Aorta (tissue), 5 donors: ENCODE data around the gene RNF25. TPM values are rescaled to one million over a fixed set of nuclear protein-coding genes. Genes with fewer than 3 reads are reported as not detected.
"Not testable (repeated sequence)": the region's sequence is repeated elsewhere in the genome, so short reads cannot be mapped to it uniquely, and the experiment has no call there.

Source experiments
- ATAC-seq: fragments of 200-7000 bp; cut with Tn5 transposase; one replicate; pipeline ENCODE4 v1.9.1; 2022; ENCODE audit warnings: moderate library complexity; ENCODE audit not compliant: low FRiP score
- DNase-seq, 2 donors: peaks; one replicate each; pipeline ENCODE4 v3.0.0-alpha.2; 2020
- H3K27ac ChIP-seq, 2 donors: one replicate each; pipeline ENCODE4 v1.5.1; 2013; ENCODE audit warnings: low read length in 2 of 2, mild to moderate bottlenecking in 2 of 2, moderate library complexity in 2 of 2, control low read depth in 1 of 2, inconsistent platforms in 1 of 2, low read depth in 1 of 2
- H3K27me3 ChIP-seq, 2 donors: one replicate each; pipeline ENCODE4 v1.6.1; 2013; ENCODE audit warnings: control low read depth in 1 of 2, low read length in 1 of 2, mild to moderate bottlenecking in 1 of 2, moderate library complexity in 1 of 2; ENCODE audit not compliant: insufficient read depth in 2 of 2, control insufficient read depth in 1 of 2
- H3K36me3 ChIP-seq, 2 donors: one replicate each; pipeline ENCODE4 v1.6.1; 2013; ENCODE audit warnings: control low read depth in 1 of 2, low read length in 1 of 2, mild to moderate bottlenecking in 1 of 2; ENCODE audit not compliant: insufficient read depth in 2 of 2, control insufficient read depth in 1 of 2
- H3K4me1 ChIP-seq, 2 donors: one replicate each; pipeline ENCODE4 v1.6.1; 2013; ENCODE audit warnings: low read length in 2 of 2, control low read depth in 1 of 2, mild to moderate bottlenecking in 1 of 2, moderate library complexity in 1 of 2; ENCODE audit not compliant: insufficient read depth in 2 of 2, control insufficient read depth in 1 of 2
- H3K4me3 ChIP-seq, 2 donors: one replicate each; pipeline ENCODE4 v1.5.1; 2013; ENCODE audit warnings: low read length in 2 of 2, control low read depth in 1 of 2, mild to moderate bottlenecking in 1 of 2
- H3K9me3 ChIP-seq: one replicate; pipeline ENCODE4 v1.6.1; 2013; ENCODE audit warnings: mild to moderate bottlenecking, low read length; ENCODE audit not compliant: control insufficient read depth
- WGBS, 2 donors: extraction: QIAGEN DNeasy Blood & Tissue Kit; methylation state at CpG; one replicate each; pipeline ENCODE4 v1.1.7; 2013; 5-methylcytosine and 5-hydroxymethylcytosine counted together
- intact Hi-C, 2 donors: fragments of 100-400 bp; cut with DNase I; formaldehyde crosslinking; loops; one replicate each; pipeline versions ENCODE4 v1.14.2 to v1.15.0; 2022
- polyA plus RNA-seq, 2 donors: library from polyadenylated mRNA; stranded (reverse); fragments of 200-250 nt; gene quantifications; one replicate each; pipeline ENCODE4 v1.2.3, GENCODE V29; 2013
- total RNA-seq, 2 donors: library from RNA; stranded (reverse); fragmentation: NEBNext Ultra II Directional; extraction: Animal tissue kit (Norgen Biotek cat#: 25700); gene quantifications; one replicate each; pipeline ENCODE4 v1.2.1, GENCODE V29; 2021
- donor health status: healthy with polysubstance abuse.
- donor health status: Bipolar disorder and iron deficiency.
- donor health status: DM: no; HTN: no; CAD: no.
- donor health status: DM: no; HTN: no; CAD: no.
- donor health status: DM: yes; HTN: yes; CAD: no.

Gene RNF25
- total and polyA plus RNA-seq, 4 donors = 10.9 to 28.0 (median 23.1) TPM

- Histone ChIP-seq H3K36me3 (peaks cover 2 to 5% of the 10 kb centered on the region in 2 donors), H3K27ac (no peak overlapping the region), H3K9me3 (no peaks in the 10 kb centered on the region), H3K4me1 (no peaks in the 10 kb centered on the region), H3K4me3 (no peak overlapping the region), H3K27me3 (no peaks in the 10 kb centered on the region)
- 78 to 83% methylated on average over 3 of the region's 3 CpGs for WGBS, 2 donors
- DNase-seq (no peak), ATAC-seq (no peak)
- intact Hi-C loops = no loop called here
Measured at GRCh38 chr2:218694405-218695145, 22.8 kb upstream of the RNF25 start.

DNA sequence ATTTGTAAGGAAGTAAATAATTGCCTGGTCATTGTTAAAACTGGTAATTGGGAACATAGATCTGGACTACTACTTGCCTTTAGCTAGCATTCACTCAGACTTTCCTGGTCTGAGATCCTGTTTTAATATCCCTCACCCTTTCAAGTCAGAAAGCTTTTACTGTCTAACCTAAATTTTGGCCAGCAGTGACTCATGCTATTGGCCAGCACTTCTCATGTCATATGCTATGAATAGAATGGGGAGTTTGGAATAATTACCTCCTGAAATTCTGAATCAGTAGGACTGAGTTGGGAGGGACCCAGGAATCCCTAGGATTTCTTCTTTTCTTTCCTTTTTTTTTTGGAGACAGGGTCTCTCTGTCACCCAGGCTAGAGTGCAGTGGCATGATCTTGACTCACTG lies 19.4 kb upstream of the RNF25 start:
- no peak for DNase-seq
- Histone ChIP-seq H3K4me3 (no peak overlapping the region), H3K27me3 (no peaks in the 10 kb centered on the region), H3K27ac (peak overlapping the region in 1 of 2 donors; percentile 91), H3K4me1 (no peaks in the 10 kb centered on the region), H3K36me3 (peaks cover 0 to 4% of the 10 kb centered on the region in 2 donors), H3K9me3 (no peaks in the 10 kb centered on the region)
- intact Hi-C loops = no loop called here
- ATAC-seq = no peak

DNA sequence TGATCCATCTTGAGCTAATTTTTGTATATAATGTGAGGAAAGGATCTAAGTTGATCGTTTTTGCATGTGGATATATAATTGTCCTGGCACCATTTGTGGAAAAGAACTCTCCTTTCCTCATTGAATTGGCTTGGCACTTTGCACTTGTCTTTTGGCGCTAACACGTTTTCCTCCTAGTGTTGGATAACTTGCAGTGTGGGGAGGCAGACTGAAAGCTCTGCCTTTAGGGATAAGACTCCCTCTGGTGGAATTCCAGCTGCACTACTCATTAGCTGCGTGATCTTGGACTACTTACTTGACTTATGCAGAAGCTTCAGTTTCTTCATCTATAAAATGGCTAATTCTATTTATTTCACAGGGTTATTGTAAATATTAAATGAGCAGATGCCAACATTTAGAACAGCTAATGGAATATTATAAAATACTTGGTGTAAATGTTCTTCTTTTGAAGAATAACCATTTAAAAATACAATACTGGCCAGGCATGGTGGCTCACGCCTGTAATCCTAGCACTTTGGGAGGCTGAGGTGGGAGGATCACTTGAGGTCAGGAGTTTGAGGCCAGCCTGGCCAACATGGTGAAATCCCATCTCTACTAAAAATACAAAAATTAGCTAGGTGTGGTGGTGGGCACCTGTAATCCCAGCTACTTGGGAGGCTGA lies 15.7 kb upstream of the RNF25 start:
- 18% methylated on average over 5 of the region's 5 CpGs for WGBS, 2 donors
- DNase-seq = peak in 1 of 2 donors; percentile 66
- H3K9me3 ChIP-seq, intact Hi-C loops, H3K4me1 ChIP-seq, H3K27ac ChIP-seq, H3K4me3 ChIP-seq, H3K36me3 ChIP-seq, H3K27me3 ChIP-seq: not testable (repeated sequence)
- ATAC-seq = peak; percentile 76

GRCh38 chr2:218680061-218680460 lies 8.3 kb upstream of the RNF25 start:
- no peaks in the 10 kb centered on the region for H3K4me1 ChIP-seq
- 68 to 70% methylated on average over 3 of the region's 3 CpGs for WGBS, 2 donors
- H3K4me3 ChIP-seq = no peak overlapping the region
- intact Hi-C loops = no loop called here
- no peak overlapping the region for H3K27ac ChIP-seq
- H3K36me3 ChIP-seq = peaks cover 0 to 5% of the 10 kb centered on the region in 2 donors
- H3K27me3 ChIP-seq = no peaks in the 10 kb centered on the region
- DNase-seq (no peak), ATAC-seq (no peak)
- no peaks in the 10 kb centered on the region for H3K9me3 ChIP-seq

GRCh38 chr2:218679119-218679518 lies 7.3 kb upstream of the RNF25 start:
- Histone ChIP-seq H3K4me3 (no peak overlapping the region), H3K36me3 (peaks cover 0 to 4% of the 10 kb centered on the region in 2 donors), H3K9me3 (no peaks in the 10 kb centered on the region), H3K27me3 (no peaks in the 10 kb centered on the region), H3K4me1 (no peaks in the 10 kb centered on the region), H3K27ac (no peak overlapping the region)
- ATAC-seq = no peak
- peak in 1 of 2 donors; percentile 59 for DNase-seq
- WGBS, 2 donors = 80 to 86% methylated on average over 4 of the region's 4 CpGs
- intact Hi-C loops = no loop called here

DNA sequence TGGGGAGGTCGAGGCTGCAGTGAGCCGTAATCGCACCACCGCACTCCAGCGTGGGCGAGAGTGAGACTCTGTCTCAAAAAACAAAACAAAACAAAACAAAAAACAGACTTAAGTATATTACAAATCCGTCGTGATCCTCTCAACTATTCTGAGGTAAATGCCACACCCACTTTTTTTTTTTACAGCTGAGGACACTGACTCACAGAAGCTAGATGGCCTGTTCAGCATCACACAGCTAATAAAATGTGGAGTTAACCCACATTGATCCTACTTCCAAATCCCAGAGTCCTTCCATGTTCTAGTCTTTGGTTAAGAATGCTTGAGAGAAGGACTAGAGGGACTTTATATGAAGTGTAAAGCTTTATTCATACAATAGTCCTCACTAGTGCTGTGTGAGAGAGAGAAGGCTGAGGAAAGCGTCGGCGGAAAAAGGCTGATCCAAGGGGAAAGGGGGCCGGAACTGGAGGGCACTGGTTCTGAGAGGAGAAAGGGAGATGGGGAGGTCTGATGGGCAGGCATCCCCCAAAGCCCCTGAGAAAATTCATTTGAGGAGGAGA lies 627 bp downstream of the RNF25 start:
- Histone ChIP-seq H3K36me3 (peaks cover 0 to 6% of the 10 kb centered on the region in 2 donors), H3K27me3 (no peaks in the 10 kb centered on the region), H3K4me1 (no peaks in the 10 kb centered on the region), H3K4me3 (peak overlapping the region; percentile 38 to 83), H3K27ac (peak overlapping the region in 1 of 2 donors; percentile 58), H3K9me3 (no peaks in the 10 kb centered on the region)
- 37 to 43% methylated on average over 12 of the region's 12 CpGs for WGBS, 2 donors
- intact Hi-C loops = no loop called here
- ATAC-seq (no peak), DNase-seq (no peak)

- intact Hi-C loops = no loop called here
- H3K36me3 ChIP-seq = peaks cover 4 to 29% of the 10 kb centered on the region in 2 donors
- no peaks in the 10 kb centered on the region for H3K4me1 ChIP-seq
- WGBS, 2 donors = 94% methylated on average over 7 of the region's 7 CpGs
- H3K27me3 ChIP-seq = no peaks in the 10 kb centered on the region
- ATAC-seq = no peak
- no peak overlapping the region for H3K27ac ChIP-seq
- no peak for DNase-seq
- no peak overlapping the region for H3K4me3 ChIP-seq
- no peaks in the 10 kb centered on the region for H3K9me3 ChIP-seq
Measured at GRCh38 chr2:218664653-218665052, 7.1 kb downstream of the RNF25 start.

GRCh38 chr2:218663901-218664300 lies 7.9 kb downstream of the RNF25 start:
- DNase-seq = no peak
- no peak overlapping the region for H3K4me3 ChIP-seq
- 85 to 86% methylated on average over 14 to 15 of the region's 15 CpGs for WGBS, 2 donors
- H3K4me1 ChIP-seq = no peaks in the 10 kb centered on the region
- no peak overlapping the region for H3K27ac ChIP-seq
- peaks cover 4 to 29% of the 10 kb centered on the region in 2 donors for H3K36me3 ChIP-seq
- no peaks in the 10 kb centered on the region for H3K27me3 ChIP-seq
- H3K9me3 ChIP-seq = no peaks in the 10 kb centered on the region
- intact Hi-C loops = no loop called here
- no peak for ATAC-seq

GRCh38 chr2:218662827-218663226 lies 9.0 kb downstream of the RNF25 start:
- intact Hi-C loops = no loop called here
- Histone ChIP-seq H3K36me3 (peaks cover 4 to 28% of the 10 kb centered on the region in 2 donors), H3K4me1 (no peaks in the 10 kb centered on the region), H3K9me3 (no peaks in the 10 kb centered on the region), H3K27ac (no peak overlapping the region), H3K4me3 (no peak overlapping the region), H3K27me3 (no peaks in the 10 kb centered on the region)
- DNase-seq = no peak
- 87 to 88% methylated on average over 10 of the region's 10 CpGs for WGBS, 2 donors
- no peak for ATAC-seq
